Neural cell (in vitro differentiated cells): ENCODE measurements around the gene STX8. TPM values are rescaled to one million over a fixed set of nuclear protein-coding genes. Genes with fewer than 3 reads are reported as not detected.

Experiments used
- H2AFZ ChIP-seq: fragments of 200-600, 300-800 bp; sonication (generic), shearing (Covaris generic); 2 replicates; pipeline ENCODE4 v1.6.0; 2014; ENCODE audit warnings: low read depth, mild to moderate bottlenecking, antibody characterized with exemption, low read length, moderate library complexity
- H3F3A ChIP-seq: fragments of 200-600 bp; shearing (Covaris generic); 2 replicates; pipeline ENCODE4 v1.6.1; 2016; ENCODE audit warnings: mild to moderate bottlenecking, moderate library complexity, mixed read lengths, antibody characterized with exemption, low read length; ENCODE audit not compliant: insufficient read depth, poor library complexity, severe bottlenecking
- H3K27ac ChIP-seq: fragments of 200-600, 300-800 bp; sonication (generic), shearing (Covaris generic); 2 replicates; pipeline ENCODE4 v1.5.1; 2014; ENCODE audit warnings: mild to moderate bottlenecking, low read length, moderate library complexity
- H3K27me3 ChIP-seq: fragments of 300-800, 200-600 bp; sonication (generic), shearing (Covaris generic); 2 replicates; pipeline ENCODE4 v1.6.0; 2014; ENCODE audit warnings: mild to moderate bottlenecking, low read depth, low read length, moderate library complexity; ENCODE audit not compliant: insufficient read depth
- H3K36me3 ChIP-seq: fragments of 300-800, 200-600 bp; sonication (generic), shearing (Covaris generic); 2 replicates; pipeline ENCODE4 v1.5.1; 2014; ENCODE audit warnings: mild to moderate bottlenecking, antibody characterized with exemption, low read length, moderate library complexity; ENCODE audit not compliant: insufficient read depth
- H3K4me2 ChIP-seq: fragments of 300-800, 200-600 bp; sonication (generic), shearing (Covaris generic); 2 replicates; pipeline ENCODE4 v1.6.0; 2014; ENCODE audit warnings: mild to moderate bottlenecking, low read length
- H3K4me3 ChIP-seq: fragments of 300-800, 200-600 bp; sonication (generic), shearing (Covaris generic); 2 replicates; pipeline ENCODE4 v1.5.1; 2014; ENCODE audit warnings: mild to moderate bottlenecking, low read length, moderate library complexity
- H3K79me2 ChIP-seq: fragments of 200-600 bp; shearing (Covaris generic); replicated peaks from 2 replicates; pipeline ENCODE4 v1.6.0; 2014; ENCODE audit warnings: mild to moderate bottlenecking, low read length, moderate library complexity; ENCODE audit not compliant: insufficient read depth
- H3K9ac ChIP-seq: fragments of 300-800, 200-600 bp; sonication (generic), shearing (Covaris generic); 2 replicates; pipeline ENCODE4 v1.6.1; 2016; ENCODE audit warnings: mild to moderate bottlenecking, low read length, mixed read lengths
- H3K9me2 ChIP-seq: fragments of 200-600 bp; shearing (Covaris generic); 2 replicates; pipeline ENCODE4 v1.6.1; 2016; ENCODE audit warnings: mild to moderate bottlenecking, low read length, mixed read lengths; ENCODE audit not compliant: insufficient read depth
- H3K9me3 ChIP-seq: fragments of 200-600, 300-800 bp; sonication (generic), shearing (Covaris generic); 2 replicates; pipeline ENCODE4 v1.6.1; 2016; ENCODE audit warnings: mild to moderate bottlenecking, mixed run types, low read length, moderate library complexity, mixed read lengths
- H4K20me1 ChIP-seq: fragments of 200-600 bp; shearing (Covaris generic); 2 replicates; pipeline ENCODE4 v1.6.1; 2016; ENCODE audit warnings: mild to moderate bottlenecking, mixed run types; ENCODE audit not compliant: insufficient read depth
- EP300 ChIP-seq: fragments of 450-650 bp; conservative IDR thresholded peaks from 2 replicates; pipeline ENCODE4 v1.6.1; 2014; ENCODE audit warnings: antibody characterized with exemption, mild to moderate bottlenecking, moderate library complexity; ENCODE audit not compliant: poor library complexity, severe bottlenecking
- EZH2 ChIP-seq: fragments of 200-600, 300-800 bp; shearing (Covaris generic), sonication (generic); IDR thresholded peaks from 2 replicates; pipeline ENCODE4 v1.6.1; 2014; ENCODE audit warnings: antibody characterized with exemption, low read length, borderline replicate concordance, mild to moderate bottlenecking; ENCODE audit not compliant: insufficient read depth, poor library complexity, severe bottlenecking
- MXI1 ChIP-seq: fragments of 450-650 bp; conservative IDR thresholded peaks from 2 replicates; pipeline ENCODE4 v1.6.1; 2014; ENCODE audit warnings: antibody characterized with exemption, mild to moderate bottlenecking; ENCODE audit not compliant: poor library complexity, severe bottlenecking
- POLR2AphosphoS5 ChIP-seq: IDR thresholded peaks from 2 replicates; pipeline ENCODE4 v1.6.1; 2012
- RAD21 ChIP-seq: fragments of 450-650 bp; conservative IDR thresholded peaks from 2 replicates; pipeline ENCODE4 v1.6.1; 2014; ENCODE audit warnings: antibody characterized with exemption, mild to moderate bottlenecking, moderate library complexity
- REST ChIP-seq: IDR thresholded peaks from 2 replicates; pipeline ENCODE4 v1.6.1; 2012; ENCODE audit warnings: borderline replicate concordance
- SMC3 ChIP-seq: fragments of 450-650 bp; conservative IDR thresholded peaks from 2 replicates; pipeline ENCODE4 v1.6.1; 2014; ENCODE audit warnings: antibody characterized with exemption, mild to moderate bottlenecking, moderate library complexity; ENCODE audit not compliant: poor library complexity
- TAF1 ChIP-seq: IDR thresholded peaks from 2 replicates; pipeline ENCODE4 v1.6.1; 2012; ENCODE audit warnings: low read depth
- polyA plus RNA-seq: library from polyadenylated mRNA; depleted of rRNA; stranded (reverse); fragments of >200 nt; gene quantifications from 2 replicates; pipeline ENCODE4 v1.2.3, GENCODE V29; 2014
- TF ChIP-seq, protein P1 (sequence below): fragments of 450-650 bp; IDR thresholded peaks from 2 replicates; pipeline ENCODE4 v1.5.1; 2014; ENCODE audit warnings: antibody characterized with exemption, mild to moderate bottlenecking, moderate library complexity; ENCODE audit not compliant: poor library complexity, severe bottlenecking

Gene STX8
- polyA plus RNA-seq, 1 donor from 2014 or later = 100 TPM

DNA sequence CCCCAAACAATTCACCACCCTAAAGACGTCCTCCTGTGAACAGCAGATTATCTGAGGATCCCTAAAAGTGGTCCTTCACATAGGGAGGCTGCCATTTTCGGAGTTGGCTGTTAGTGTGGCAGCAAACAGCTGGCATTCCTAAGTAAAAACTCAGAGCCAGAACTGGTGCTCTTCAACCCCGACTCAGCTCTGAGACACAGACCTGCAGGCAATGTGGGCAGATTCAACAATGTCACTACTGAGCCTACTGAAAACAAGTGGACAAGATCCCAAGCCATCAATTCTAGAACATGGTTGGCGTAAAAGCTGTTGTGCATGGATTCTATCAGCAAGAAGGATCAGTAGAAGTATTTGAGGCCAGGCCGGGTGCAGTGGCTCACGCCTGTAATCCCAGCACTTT, 307.1 kb downstream of the STX8 start:
- Histone ChIP-seq H3K9me3 (no peaks in the 10 kb centered on the region), H4K20me1 (no peaks in the 10 kb centered on the region), H3K79me2 (no peaks in the 10 kb centered on the region), H3K4me2 (no peak overlapping the region), H3K27me3 (no peaks in the 10 kb centered on the region), H3K27ac (no peak overlapping the region), H3K4me3 (no peak overlapping the region), H3K36me3 (no peaks in the 10 kb centered on the region), H3K9me2 (no peaks in the 10 kb centered on the region), H3K9ac (no peak overlapping the region), H2AFZ (no peak overlapping the region), H3F3A (no peaks in the 10 kb centered on the region)
- TF ChIP-seq TAF1 (no peak), REST (no peak), EZH2 (no peak), MXI1 (no peak), RAD21 (no peak)

DNA sequence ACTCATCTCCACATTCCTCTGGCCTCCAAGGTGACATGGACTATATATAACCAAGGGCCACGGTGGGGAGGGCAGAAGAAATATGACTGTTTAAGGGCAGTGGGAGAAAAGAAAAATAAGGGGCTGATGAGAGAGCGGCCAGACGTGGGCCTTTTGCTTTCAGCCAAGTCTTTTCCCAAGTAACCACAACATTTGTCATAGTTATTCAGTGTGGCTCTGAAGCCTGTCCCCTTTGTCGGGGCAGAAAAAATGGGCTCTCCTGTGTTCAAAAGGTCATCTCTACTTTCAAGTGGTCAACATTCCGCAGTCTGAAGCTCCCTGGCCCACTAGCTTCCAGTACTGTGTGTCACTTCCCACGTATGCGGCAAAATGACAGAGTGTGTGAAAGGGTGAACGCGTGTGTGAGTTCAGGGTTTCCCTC, 308.9 kb downstream of the STX8 start:
- TF ChIP-seq MXI1 = no peak
- no peak for TF ChIP-seq RAD21
- no peak for TF ChIP-seq EZH2
- TF ChIP-seq, protein P1, sequence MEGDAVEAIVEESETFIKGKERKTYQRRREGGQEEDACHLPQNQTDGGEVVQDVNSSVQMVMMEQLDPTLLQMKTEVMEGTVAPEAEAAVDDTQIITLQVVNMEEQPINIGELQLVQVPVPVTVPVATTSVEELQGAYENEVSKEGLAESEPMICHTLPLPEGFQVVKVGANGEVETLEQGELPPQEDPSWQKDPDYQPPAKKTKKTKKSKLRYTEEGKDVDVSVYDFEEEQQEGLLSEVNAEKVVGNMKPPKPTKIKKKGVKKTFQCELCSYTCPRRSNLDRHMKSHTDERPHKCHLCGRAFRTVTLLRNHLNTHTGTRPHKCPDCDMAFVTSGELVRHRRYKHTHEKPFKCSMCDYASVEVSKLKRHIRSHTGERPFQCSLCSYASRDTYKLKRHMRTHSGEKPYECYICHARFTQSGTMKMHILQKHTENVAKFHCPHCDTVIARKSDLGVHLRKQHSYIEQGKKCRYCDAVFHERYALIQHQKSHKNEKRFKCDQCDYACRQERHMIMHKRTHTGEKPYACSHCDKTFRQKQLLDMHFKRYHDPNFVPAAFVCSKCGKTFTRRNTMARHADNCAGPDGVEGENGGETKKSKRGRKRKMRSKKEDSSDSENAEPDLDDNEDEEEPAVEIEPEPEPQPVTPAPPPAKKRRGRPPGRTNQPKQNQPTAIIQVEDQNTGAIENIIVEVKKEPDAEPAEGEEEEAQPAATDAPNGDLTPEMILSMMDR = no peak
- no peak for TF ChIP-seq REST
- TF ChIP-seq EP300 = no peak
- TF ChIP-seq TAF1 = no peak
- no peak for TF ChIP-seq SMC3
- no peak for TF ChIP-seq POLR2AphosphoS5
- Histone ChIP-seq H2AFZ (no peak overlapping the region), H3K9me2 (no peaks in the 10 kb centered on the region), H3K27me3 (no peaks in the 10 kb centered on the region), H3K9me3 (no peaks in the 10 kb centered on the region), H3K79me2 (no peaks in the 10 kb centered on the region), H3F3A (no peaks in the 10 kb centered on the region), H3K36me3 (no peaks in the 10 kb centered on the region), H3K27ac (no peak overlapping the region), H3K4me3 (no peak overlapping the region), H4K20me1 (no peaks in the 10 kb centered on the region), H3K4me2 (no peak overlapping the region), H3K9ac (no peak overlapping the region)
